HEK293 (cell line): ENCODE results near the gene PIGM.

Source experiments
- CTCF ChIA-PET: fragments of 350-600 bp; formaldehyde crosslinking; extraction: SDS; loops from one replicate; lab custom pipeline; 2021; ENCODE audit warnings: antibody characterized with exemption; lab: Yijun Ruan, JAX
- POLR2A ChIA-PET: fragments of 300-600 bp; formaldehyde crosslinking; extraction: SDS; loops from one replicate; lab custom pipeline; 2020; ENCODE audit warnings: antibody characterized with exemption, inconsistent platforms; lab: Yijun Ruan, JAX
- H3K27ac ChIP-seq: fragments of 200-500 bp; sonication (Bioruptor generic); 2 replicates; pipeline ENCODE4 v1.5.1; 2014; ENCODE audit warnings: low read depth, low read length, control low read depth, inconsistent platforms; ENCODE audit errors: extremely low read depth
- H3K36me3 ChIP-seq, 2 experiments: fragments of 200-500 bp in 1 of 2; sonication (Bioruptor generic) in 1 of 2; 1 replicate in 1 of 2; 2 replicates in 1 of 2; pipeline ENCODE4 v1.5.1; 2014 to 2017; ENCODE audit warnings: inconsistent platforms in 2 of 2, low read length in 2 of 2; ENCODE audit not compliant: control insufficient read depth in 2 of 2, insufficient read depth in 1 of 2
- H3K4me1 ChIP-seq: fragments of 200-500 bp; sonication (Bioruptor generic); 2 replicates; pipeline ENCODE4 v1.5.1; 2014; ENCODE audit warnings: mild to moderate bottlenecking, low read length, inconsistent platforms; ENCODE audit not compliant: control insufficient read depth, insufficient read depth
- H3K4me3 ChIP-seq: 2 replicates; pipeline ENCODE4 v1.5.1; 2011; ENCODE audit warnings: low read depth, mild to moderate bottlenecking, control low read depth, low read length, moderate library complexity
- H3K9me3 ChIP-seq: fragments of 200-500 bp; sonication (Bioruptor generic); 2 replicates; pipeline ENCODE4 v1.5.1; 2014; ENCODE audit warnings: low read depth, low read length, inconsistent platforms; ENCODE audit not compliant: control insufficient read depth, insufficient read depth
- FEZF1 ChIP-seq: fragments of 450-650 bp; formaldehyde crosslinking; IDR thresholded peaks from 2 replicates; pipeline ENCODE4 v1.5.1; 2016; ENCODE audit warnings: missing biosample characterization, missing genetic modification characterization
- GFI1B ChIP-seq: fragments of 450-650 bp; formaldehyde crosslinking; IDR thresholded peaks from 2 replicates; pipeline ENCODE4 v1.5.1; 2016; ENCODE audit warnings: missing biosample characterization, missing genetic modification characterization
- GLIS1 ChIP-seq: fragments of 450-650 bp; formaldehyde crosslinking; IDR thresholded peaks from 2 replicates; pipeline ENCODE4 v1.5.1; 2016; ENCODE audit warnings: missing biosample characterization, missing genetic modification characterization
- HOXA7 ChIP-seq: sonication (generic); formaldehyde crosslinking; IDR thresholded peaks from 2 replicates; pipeline ENCODE4 v1.8.1; 2022; ENCODE audit warnings: missing genetic modification reagents, borderline replicate concordance
- KLF16 ChIP-seq: fragments of 450-650 bp; formaldehyde crosslinking; IDR thresholded peaks from 2 replicates; pipeline ENCODE4 v1.5.1; 2017; ENCODE audit warnings: missing biosample characterization, missing genetic modification characterization
- KLF17 ChIP-seq: fragments of 450-650 bp; formaldehyde crosslinking; IDR thresholded peaks from 2 replicates; pipeline ENCODE4 v1.5.1; 2016; ENCODE audit warnings: missing biosample characterization, missing genetic modification characterization
- KLF7 ChIP-seq: fragments of 450-650 bp; formaldehyde crosslinking; IDR thresholded peaks from 2 replicates; pipeline ENCODE4 v1.5.1; 2016; ENCODE audit warnings: missing biosample characterization, missing genetic modification characterization, borderline replicate concordance
- KLF9 ChIP-seq: fragments of 450-650 bp; formaldehyde crosslinking; IDR thresholded peaks from 2 replicates; pipeline ENCODE4 v1.5.1; 2016; ENCODE audit warnings: missing biosample characterization, missing genetic modification characterization, low read depth
- SCRT1 ChIP-seq: fragments of 450-650 bp; formaldehyde crosslinking; IDR thresholded peaks from 2 replicates; pipeline ENCODE4 v1.5.1; 2016; ENCODE audit warnings: missing biosample characterization, missing genetic modification characterization, borderline replicate concordance
- SP2 ChIP-seq: fragments of 450-650 bp; formaldehyde crosslinking; IDR thresholded peaks from 2 replicates; pipeline ENCODE4 v1.5.1; 2016; ENCODE audit warnings: missing biosample characterization, missing genetic modification characterization
- ZBTB17 ChIP-seq: fragments of 450-650 bp; formaldehyde crosslinking; IDR thresholded peaks from 2 replicates; pipeline ENCODE4 v1.5.1; 2016; ENCODE audit warnings: missing biosample characterization, missing genetic modification characterization
- ZBTB48 ChIP-seq: fragments of 450-650 bp; formaldehyde crosslinking; IDR thresholded peaks from 2 replicates; pipeline ENCODE4 v1.5.1; 2016; ENCODE audit warnings: missing biosample characterization, missing genetic modification characterization
- ZNF138 ChIP-seq: fragments of 450-650 bp; formaldehyde crosslinking; IDR thresholded peaks from 2 replicates; pipeline ENCODE4 v1.5.1; 2016; ENCODE audit warnings: missing biosample characterization, missing genetic modification characterization, borderline replicate concordance
- ZNF341 ChIP-seq: fragments of 450-650 bp; formaldehyde crosslinking; IDR thresholded peaks from 2 replicates; pipeline ENCODE4; 2016; ENCODE audit warnings: low read depth, missing biosample characterization, missing genetic modification characterization
- ZNF37A ChIP-seq: fragments of 450-650 bp; IDR thresholded peaks from 2 replicates; pipeline ENCODE4 v1.5.1; 2018; ENCODE audit warnings: missing biosample characterization, missing genetic modification characterization
- ZNF423 ChIP-seq: fragments of 450-650 bp; formaldehyde crosslinking; IDR thresholded peaks from 2 replicates; pipeline ENCODE4 v1.5.1; 2016; ENCODE audit warnings: missing biosample characterization, missing genetic modification characterization
- ZNF433 ChIP-seq: fragments of 450-650 bp; formaldehyde crosslinking; IDR thresholded peaks from 2 replicates; pipeline ENCODE4 v1.5.1; 2016; ENCODE audit warnings: missing biosample characterization, missing genetic modification characterization, low read depth
- ZNF48 ChIP-seq: fragments of 450-650 bp; formaldehyde crosslinking; IDR thresholded peaks from 2 replicates; pipeline ENCODE4 v1.5.1; 2016; ENCODE audit warnings: missing biosample characterization, missing genetic modification characterization
- ZNF623 ChIP-seq: fragments of 450-650 bp; formaldehyde crosslinking; IDR thresholded peaks from 2 replicates; pipeline ENCODE4 v1.5.1; 2016; ENCODE audit warnings: missing biosample characterization, missing genetic modification characterization
- ZNF639 ChIP-seq: fragments of 450-650 bp; formaldehyde crosslinking; IDR thresholded peaks from 2 replicates; pipeline ENCODE4 v1.5.1; 2016; ENCODE audit warnings: missing biosample characterization, missing genetic modification characterization
- ZNF660 ChIP-seq: fragments of 450-650 bp; IDR thresholded peaks from 2 replicates; pipeline ENCODE4 v1.5.1; 2018; ENCODE audit warnings: missing biosample characterization, mild to moderate bottlenecking, missing genetic modification characterization
- ZNF670 ChIP-seq: fragments of 450-650 bp; formaldehyde crosslinking; IDR thresholded peaks from 2 replicates; pipeline ENCODE4 v1.5.1; 2016; ENCODE audit warnings: missing biosample characterization, missing genetic modification characterization, low read depth
- TF ChIP-seq, protein P1 (sequence below): fragments of 450-650 bp; formaldehyde crosslinking; IDR thresholded peaks from 2 replicates; pipeline ENCODE4 v1.5.1; 2016; ENCODE audit warnings: missing biosample characterization, missing genetic modification characterization
- TF ChIP-seq, protein P2 (sequence below): fragments of 450-650 bp; formaldehyde crosslinking; IDR thresholded peaks from 2 replicates; pipeline ENCODE4 v1.5.1; 2016; ENCODE audit warnings: missing biosample characterization, missing genetic modification characterization
- TF ChIP-seq, protein P3 (sequence below): fragments of 450-650 bp; formaldehyde crosslinking; IDR thresholded peaks from 2 replicates; pipeline ENCODE4 v1.5.1; 2016; ENCODE audit warnings: missing biosample characterization, missing genetic modification characterization

The PIGM gene

DNA sequence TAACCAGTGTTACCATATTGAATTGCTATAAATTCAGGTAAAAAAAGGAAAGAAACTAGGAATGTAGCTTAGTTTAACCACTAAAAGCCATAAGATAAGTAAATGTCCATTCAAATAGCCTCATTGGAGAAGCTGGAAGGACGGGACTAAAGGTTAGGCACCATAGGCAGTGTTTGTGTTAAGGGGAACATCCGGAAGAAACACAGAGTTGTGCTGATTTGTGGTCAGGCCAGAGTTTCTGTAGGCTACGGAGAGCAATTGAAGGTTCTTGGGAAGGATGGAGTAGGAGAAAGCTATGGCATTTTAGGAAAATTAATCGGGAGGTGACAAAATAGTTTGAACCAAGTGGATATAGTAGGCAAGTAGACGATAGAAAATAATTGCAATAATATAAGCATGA lies 39.5 kb upstream of the PIGM start:
- no peak overlapping the region for H3K27ac ChIP-seq
- ChIA-PET POLR2A (no interaction called here), CTCF (interaction anchor here (0.7 to 10.3 kb wide), 9 partner anchors 13 to 588 kb away, joined by 3 to 123 read pairs (median 3); no protein-coding TSS in a partner anchor)
- TF ChIP-seq ZBTB17, result no peak
- TF ChIP-seq FEZF1 (tag by site-specific recombination), result no peak
- TF ChIP-seq, protein P1, sequence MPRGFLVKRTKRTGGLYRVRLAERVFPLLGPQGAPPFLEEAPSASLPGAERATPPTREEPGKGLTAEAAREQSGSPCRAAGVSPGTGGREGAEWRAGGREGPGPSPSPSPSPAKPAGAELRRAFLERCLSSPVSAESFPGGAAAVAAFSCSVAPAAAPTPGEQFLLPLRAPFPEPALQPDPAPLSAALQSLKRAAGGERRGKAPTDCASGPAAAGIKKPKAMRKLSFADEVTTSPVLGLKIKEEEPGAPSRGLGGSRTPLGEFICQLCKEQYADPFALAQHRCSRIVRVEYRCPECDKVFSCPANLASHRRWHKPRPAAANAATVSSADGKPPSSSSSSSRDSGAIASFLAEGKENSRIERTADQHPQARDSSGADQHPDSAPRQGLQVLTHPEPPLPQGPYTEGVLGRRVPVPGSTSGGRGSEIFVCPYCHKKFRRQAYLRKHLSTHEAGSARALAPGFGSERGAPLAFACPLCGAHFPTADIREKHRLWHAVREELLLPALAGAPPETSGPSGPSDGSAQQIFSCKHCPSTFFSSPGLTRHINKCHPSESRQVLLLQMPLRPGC (tag by site-specific recombination), result no peak
- no peak for TF ChIP-seq ZNF660 (tag by site-specific recombination)
- TF ChIP-seq ZNF48, result no peak
- TF ChIP-seq ZNF37A (tag by site-specific recombination), result no peak
- no peaks in the 10 kb centered on the region for H3K36me3 ChIP-seq
- H3K9me3 ChIP-seq, result no peaks in the 10 kb centered on the region
- H3K4me1 ChIP-seq, result no peaks in the 10 kb centered on the region; the same call in 1 of the 2 replicates
- H3K4me3 ChIP-seq, result no peak overlapping the region

- H3K9me3 ChIP-seq, result no peaks in the 10 kb centered on the region
- no peak overlapping the region for H3K27ac ChIP-seq
- no peaks in the 10 kb centered on the region for H3K36me3 ChIP-seq
- ChIA-PET POLR2A (interaction anchor here (0.7 kb wide), 1 partner anchor 148 kb away, joined by 3 read pairs; no protein-coding TSS in a partner anchor), CTCF (interaction anchor here (0.7 to 10.3 kb wide), 7 partner anchors 8 to 588 kb away, joined by 3 to 123 read pairs (median 3); no protein-coding TSS in a partner anchor)
- no peaks in the 10 kb centered on the region; the same call in 1 of the 2 replicates for H3K4me1 ChIP-seq
- H3K4me3 ChIP-seq, result peak overlapping the region; percentile 56
- no peak for TF ChIP-seq ZNF423 (tag by site-specific recombination)
- TF ChIP-seq ZBTB48 (tag by site-specific recombination), result peak; percentile 43; the same call in 1 of the 2 replicates
- TF ChIP-seq ZNF670, result no peak
- TF ChIP-seq, protein P2, sequence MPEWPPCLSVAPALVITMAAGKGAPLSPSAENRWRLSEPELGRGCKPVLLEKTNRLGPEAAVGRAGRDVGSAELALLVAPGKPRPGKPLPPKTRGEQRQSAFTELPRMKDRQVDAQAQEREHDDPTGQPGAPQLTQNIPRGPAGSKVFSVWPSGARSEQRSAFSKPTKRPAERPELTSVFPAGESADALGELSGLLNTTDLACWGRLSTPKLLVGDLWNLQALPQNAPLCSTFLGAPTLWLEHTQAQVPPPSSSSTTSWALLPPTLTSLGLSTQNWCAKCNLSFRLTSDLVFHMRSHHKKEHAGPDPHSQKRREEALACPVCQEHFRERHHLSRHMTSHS (tag by site-specific recombination), result no peak
- TF ChIP-seq ZNF639 (tag by site-specific recombination), result no peak
- TF ChIP-seq, protein P1 (tag by site-specific recombination), result no peak
- no peak for TF ChIP-seq ZNF341 (tag by site-specific recombination)
- TF ChIP-seq, protein P3, sequence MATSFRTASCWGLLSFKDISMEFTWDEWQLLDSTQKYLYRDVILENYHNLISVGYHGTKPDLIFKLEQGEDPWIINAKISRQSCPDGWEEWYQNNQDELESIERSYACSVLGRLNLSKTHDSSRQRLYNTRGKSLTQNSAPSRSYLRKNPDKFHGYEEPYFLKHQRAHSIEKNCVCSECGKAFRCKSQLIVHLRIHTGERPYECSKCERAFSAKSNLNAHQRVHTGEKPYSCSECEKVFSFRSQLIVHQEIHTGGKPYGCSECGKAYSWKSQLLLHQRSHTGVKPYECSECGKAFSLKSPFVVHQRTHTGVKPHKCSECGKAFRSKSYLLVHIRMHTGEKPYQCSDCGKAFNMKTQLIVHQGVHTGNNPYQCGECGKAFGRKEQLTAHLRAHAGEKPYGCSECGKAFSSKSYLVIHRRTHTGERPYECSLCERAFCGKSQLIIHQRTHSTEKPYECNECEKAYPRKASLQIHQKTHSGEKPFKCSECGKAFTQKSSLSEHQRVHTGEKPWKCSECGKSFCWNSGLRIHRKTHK (tag by site-specific recombination), result no peak
- TF ChIP-seq ZNF138 (tag by site-specific recombination), result no peak
- no peak for TF ChIP-seq KLF17 (tag by site-specific recombination)
- TF ChIP-seq ZNF433 (tag by site-specific recombination), result no peak
- no peak for TF ChIP-seq GFI1B
- TF ChIP-seq KLF9 (tag by site-specific recombination), result peak; percentile 71; the same call in 1 of the 2 replicates
- TF ChIP-seq SP2, result peak; percentile 86
- peak; percentile 40 for TF ChIP-seq GLIS1
- TF ChIP-seq KLF7 (tag by site-specific recombination), result no peak
- no peak for TF ChIP-seq ZNF623
- 0 out of 2 replicates have a peak, but pooled peaks have one; percentile 27 for TF ChIP-seq KLF16
- no peak for TF ChIP-seq HOXA7 (CRISPR knock-in tag)
- no peak for TF ChIP-seq SCRT1
These were observed 38.7 kb upstream of the PIGM start for GRCh38 chr1:160070243-160071163.
